Frontal cortex (tissue), 4 donors: ENCODE data around the gene NINJ2. TPM values are rescaled to one million over a fixed set of nuclear protein-coding genes. Genes with fewer than 3 reads are reported as not detected.

ENCODE experiments used
- DNase-seq, 2 donors: peaks; one replicate each; pipeline ENCODE4 v3.0.0; 2012; ENCODE audit warnings: low spot score in 2 of 2
- FAIRE-seq: peaks from 2 replicates; lab custom pipeline; 2012; peaks lifted over from hg19 to GRCh38; lab: Jason Lieb, UNC
- total RNA-seq: library from RNA; depleted of rRNA; stranded (reverse); fragments of >200 nt; gene quantifications from one replicate; pipeline ENCODE4 v1.2.3, GENCODE V29; 2014
- donor health status: control.
- donor health status: control.
- donor health status: control.

The NINJ2 gene
- total RNA-seq, 1 donor from 2014 or later = 2.9 TPM

DNA sequence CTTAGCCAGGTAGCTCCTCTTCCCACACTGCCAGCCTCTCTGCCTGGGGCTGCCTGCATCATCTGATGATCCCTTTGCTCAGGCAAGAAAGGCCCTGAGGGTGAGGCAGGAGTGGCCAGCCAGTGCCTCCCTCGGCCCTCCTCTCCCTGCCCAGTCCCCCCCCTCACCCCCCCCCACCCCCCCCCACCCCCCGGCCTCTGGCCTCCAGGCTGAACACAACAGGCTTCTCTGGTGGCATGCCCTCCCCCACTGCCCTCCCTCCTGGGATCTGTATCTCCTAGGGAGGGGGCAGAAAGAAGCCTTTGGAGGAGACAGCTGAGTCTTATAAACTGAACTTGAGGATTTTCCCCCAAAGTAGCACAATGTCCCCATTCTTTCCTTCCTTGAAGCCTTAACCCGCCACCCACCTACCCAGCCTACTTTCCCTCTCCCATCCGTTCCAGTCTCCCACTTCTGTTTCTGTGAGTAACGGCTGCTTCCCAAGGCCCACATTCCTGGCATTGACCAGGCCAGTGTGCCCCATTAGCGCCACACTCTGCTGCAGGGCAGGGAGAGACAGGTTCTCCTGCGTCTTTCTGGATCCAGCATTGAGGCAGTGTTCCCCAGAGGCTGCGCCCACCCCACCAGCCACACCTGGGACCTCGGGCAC is 121.4 kb downstream of the NINJ2 start:
- FAIRE-seq (no peak), DNase-seq (no peak)

DNA sequence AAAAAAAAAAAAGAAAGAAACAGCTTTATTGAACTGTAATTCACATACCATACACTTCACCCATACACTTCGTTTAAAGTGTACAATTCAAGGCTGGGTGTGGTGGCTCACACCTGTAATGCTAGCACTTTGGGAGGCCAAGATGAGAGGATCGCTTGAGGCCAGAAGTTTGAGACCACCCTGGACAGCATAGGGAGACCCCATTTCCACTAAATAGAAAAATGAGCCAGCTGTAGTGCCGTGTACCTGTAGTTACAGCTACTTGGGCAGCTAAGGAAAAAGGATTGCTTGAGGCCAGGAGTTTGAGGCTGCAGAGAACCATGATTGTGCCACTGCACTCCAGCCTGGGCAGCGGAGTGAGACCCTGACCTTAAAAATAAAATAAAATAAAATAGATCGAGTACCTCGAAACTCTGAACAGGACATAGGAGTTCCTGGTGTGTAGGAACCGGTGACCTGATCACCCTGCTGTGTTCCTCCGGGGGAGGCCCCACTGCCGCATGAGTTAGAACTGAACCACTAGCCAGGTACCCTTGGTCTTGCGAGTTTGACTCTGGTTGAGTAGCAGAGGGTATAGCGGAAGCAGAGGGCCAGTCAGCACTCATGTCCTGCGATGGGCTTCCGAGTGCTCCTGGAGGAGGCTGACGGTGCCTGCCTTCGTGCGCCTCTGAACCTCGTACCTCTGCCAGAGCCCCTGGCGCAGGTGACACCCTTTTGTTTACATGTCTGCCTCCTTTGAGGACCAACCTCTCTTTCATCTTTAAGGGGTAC is 123.5 kb downstream of the NINJ2 start:
- FAIRE-seq (no peak), DNase-seq (no peak)

DNA sequence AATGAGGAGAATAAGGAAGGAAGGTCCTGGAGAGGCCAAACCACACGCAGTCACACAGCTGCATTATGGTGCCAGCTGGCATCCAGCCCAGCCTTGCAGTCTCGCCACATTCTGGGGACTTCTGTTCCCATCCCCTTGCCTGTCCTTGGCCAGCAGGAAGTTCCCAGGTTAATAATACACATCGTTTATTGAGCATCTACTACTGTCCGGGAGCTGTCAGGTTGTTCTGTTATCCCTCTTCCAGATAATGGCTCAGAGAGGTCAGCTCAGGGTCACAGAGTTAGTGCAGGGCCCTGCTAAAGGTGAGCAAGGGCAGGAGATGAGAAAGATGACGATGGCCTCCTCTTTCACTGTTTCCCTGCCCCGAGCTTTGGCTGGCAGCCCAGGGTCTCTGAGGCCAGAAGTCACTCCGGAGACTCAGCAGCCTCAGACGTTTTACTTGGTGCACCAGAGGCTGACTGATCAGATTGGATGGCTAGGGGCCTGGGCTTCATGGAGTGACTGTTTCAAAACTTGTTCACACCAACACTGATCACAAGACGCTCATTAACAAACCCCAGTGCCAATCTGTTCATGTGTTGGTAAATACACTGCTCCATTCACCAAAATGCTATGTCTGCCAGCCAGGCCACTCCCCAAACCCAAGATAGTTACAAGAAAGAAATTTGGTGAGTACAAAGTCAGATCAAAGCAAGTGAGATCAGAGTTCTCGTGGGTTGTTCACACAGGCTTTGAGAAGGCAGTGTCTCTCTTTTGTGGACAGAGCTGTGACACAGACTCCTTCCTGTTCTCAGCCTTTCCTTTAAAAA is 124.3 kb downstream of the NINJ2 start:
- DNase-seq (no peak), FAIRE-seq (no peak)

DNA sequence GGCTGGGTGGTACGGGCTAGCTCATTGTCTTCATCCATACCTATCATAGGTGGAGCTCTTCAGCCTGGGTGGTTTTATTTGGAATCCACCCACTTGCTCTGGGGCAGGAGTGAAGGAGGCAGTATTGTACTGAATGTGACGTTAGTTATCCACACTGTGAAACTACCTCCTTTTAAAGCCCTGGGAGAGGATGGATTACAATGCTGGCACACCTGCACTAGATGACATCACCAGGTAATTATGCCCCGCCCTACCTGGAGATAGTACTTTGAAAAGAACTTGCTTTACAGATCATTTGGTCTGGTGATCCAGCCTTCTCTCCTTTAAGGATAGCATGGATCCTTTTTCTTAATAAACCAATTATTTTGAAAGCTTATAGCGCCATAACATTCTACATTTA is 125.5 kb downstream of the NINJ2 start:
- no peak for DNase-seq
- FAIRE-seq = no peak

DNA sequence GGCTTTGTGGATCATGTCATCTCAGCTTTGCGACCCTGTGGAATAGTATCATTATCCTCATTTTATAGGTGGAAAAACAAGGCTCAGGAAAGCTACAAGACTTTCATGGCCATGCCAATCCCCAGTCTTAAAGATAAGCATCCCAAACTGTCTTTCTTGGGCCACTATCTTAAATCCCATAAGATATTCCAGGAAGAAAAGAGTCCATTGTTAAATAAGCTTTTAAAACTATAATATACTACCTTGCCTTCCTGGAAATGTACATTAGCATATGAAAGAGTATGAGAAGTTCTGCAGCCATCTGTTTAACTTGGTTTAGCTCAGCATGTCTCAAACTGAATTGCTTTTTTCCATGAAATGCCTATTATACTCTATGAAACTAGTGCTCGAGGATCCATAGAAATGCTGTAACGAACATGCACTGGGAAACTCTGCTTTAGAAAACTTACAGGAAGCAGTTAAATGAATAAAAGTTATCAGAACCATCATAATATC is 126.4 kb downstream of the NINJ2 start:
- FAIRE-seq = no peak

DNA sequence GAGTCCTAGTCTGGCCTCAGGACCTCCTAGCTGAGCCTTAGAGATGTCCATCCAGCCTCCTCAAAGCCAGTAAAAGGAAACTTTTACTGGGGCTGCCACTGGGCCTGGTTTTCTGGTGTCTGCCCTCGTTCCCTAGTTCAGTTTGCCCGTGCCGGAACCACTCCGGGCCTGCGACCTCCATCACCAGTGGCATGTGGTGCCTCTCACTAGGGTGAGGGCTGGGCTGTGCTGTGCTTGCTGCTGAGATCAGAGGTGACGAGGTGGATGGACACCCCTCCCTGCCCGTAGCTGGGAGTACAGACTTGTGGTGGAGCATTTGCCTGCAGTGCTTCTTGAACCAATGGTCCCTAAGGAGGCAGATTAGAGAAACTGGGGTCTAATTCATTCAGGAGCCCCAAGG is 127.8 kb downstream of the NINJ2 start:
- DNase-seq = no peak
- FAIRE-seq = no peak

More for the DNA sequence above, 126.4 kb downstream of the NINJ2 start:
- DNase-seq = no peak

DNA sequence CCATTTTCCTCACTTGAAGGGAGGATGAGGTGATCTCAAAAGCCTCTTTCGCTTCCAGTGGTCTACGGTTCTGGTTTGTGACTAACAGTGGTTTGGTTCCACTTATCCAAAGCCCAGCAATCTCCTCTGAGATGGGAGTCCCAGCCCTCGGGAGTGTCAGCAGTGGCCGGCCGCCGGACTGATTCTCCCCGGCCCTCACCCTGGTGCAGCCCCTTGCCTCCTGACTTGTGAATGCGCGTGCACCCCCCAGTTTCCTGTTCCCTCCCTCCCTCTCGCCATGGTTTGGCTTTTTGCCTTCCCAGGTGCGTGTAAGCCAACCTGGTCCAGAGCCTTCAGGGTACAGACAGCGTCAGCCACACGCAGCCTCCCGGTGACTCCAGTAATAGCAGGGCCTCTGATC is 129.0 kb downstream of the NINJ2 start:
- DNase-seq (no peak), FAIRE-seq (no peak)

DNA sequence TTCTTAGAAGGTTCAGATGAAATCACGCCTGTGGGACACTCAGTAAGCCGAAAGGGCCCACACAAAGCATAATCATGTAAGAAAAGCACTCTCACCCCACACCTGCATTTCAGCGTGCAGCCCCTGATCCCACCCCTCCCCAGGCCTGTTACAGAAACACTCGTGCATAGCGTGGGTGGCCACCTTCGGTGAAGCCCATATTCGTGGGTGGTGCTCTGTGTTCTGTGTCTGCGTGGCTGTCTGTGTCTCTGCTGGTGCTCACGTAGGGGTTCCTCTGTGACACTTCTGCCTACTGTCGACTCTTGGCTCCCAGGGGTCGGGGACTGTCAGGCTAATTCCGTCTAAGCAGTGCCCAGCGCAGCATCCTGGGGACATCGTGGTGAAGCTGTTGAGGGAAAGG is 129.5 kb downstream of the NINJ2 start:
- FAIRE-seq (no peak), DNase-seq (no peak)

DNA sequence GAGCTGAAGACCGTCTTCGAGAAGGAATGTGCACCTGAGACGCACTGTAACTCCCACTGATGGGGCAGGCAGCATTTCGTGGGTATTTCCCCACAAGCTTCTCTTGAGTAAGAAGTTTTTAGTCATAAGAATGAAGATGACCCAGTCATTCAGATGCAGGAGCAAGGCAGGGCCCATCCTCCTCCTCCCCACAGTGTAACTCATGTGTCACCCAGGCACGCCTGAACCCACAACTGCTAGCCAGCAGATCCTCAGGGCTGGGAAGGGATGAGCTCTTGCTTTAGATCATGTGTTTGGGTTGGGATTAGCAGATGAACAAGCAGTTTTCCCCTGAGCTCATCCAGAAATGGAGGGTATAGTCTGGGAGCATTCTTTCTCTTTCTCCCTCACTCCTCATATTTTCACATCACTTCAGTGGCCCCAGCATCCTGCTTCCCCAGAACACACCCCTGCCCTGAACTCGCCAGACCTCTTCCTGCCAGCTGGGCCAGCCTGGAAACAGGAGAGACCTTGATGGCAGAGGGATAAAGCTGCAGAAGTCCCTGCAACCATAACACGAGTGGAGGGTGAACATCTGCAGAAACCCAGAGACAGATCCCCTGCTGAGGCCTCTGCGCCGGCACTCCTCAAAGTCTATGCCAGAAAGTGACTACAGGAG is 130.2 kb downstream of the NINJ2 start:
- no peak for DNase-seq
- FAIRE-seq = no peak

DNA sequence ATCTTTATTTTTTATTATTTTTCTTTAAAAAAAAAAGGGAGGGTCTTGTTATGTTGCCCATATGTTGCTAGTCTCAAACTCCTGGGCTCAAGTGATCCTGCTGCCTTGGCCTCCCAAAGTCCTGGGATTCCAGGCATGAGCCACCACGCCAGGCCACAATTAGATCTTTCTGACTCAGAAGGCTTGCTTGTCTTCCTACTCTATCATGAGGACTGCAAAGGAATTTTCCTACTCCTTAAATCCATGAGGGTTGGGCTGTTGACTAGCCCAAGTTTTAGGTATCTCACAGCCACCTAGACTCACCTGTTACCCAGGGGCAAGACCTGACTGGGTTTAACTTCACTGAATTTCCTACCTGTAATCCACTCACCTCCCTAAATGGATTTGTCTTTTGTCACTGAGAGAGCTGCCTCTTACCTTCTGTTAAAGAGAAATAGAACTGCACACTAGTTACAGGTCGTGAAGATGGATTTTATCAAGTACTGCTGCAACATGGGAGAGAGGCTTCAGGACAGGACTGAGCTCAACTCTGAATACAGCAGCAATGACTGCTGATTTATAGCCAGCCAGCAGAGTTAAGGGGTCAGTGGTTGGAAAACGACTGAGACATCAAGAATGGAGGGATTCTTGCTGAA is 131.2 kb downstream of the NINJ2 start:
- FAIRE-seq (no peak), DNase-seq (no peak)

DNA sequence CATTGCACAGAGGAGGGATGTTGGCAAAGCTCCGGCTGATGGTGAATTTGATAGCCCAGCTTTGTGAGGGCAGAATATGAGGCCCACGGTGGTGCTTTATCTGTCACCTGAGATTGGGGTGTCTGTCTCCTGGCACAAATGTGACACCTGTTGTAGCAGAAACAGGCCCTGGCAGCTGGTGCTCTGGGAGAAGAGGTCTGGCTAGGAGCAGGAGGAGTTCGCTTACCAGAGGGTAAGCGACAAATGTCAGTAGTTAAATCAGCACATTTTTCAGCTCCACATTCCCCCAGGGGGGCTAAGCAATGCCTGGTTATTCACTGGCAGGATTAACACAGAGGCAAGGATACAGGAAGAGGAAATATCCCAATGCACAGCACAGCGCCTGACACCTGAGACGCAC is 132.4 kb downstream of the NINJ2 start:
- DNase-seq = no peak
- FAIRE-seq = no peak

DNA sequence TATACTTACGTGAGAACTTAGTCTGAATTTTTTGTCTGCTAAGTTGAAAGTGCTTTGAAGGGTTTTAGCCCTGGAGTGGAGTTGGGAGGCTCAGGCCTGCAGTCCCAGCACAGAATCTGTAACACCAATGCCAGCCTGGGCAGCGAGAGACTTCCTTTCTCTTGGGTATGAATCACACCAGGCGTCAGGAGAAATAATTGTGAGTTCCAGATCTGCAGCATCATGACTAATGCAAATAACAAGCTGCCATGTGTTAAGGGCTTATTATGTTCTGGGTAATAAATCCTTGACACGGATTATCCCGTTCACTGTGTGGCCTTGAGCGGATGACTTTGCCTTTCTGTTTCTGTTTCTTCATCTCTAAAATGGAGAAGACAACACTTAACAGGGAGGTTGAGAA is 132.9 kb downstream of the NINJ2 start:
- no peak for DNase-seq
- FAIRE-seq = no peak

DNA sequence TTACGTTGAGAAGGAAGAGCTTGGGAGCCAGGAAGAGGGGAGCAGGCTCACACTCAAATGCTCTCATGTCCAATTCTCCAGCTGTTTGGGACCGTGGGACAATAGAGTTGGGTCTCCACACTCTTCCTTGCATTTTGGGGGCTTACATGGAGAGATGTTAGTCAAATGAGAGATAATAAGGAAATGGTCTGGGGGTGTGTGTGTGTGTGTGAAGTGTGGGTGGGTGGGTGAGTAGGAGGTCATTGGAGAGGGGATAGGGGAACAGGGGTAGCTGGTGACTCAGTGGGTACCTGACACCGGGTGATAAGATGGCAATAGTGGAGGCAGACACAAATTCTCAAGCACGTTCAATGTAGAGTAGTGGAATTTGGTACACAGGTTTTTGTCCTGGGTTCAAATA is 135.5 kb downstream of the NINJ2 start:
- DNase-seq (no peak), FAIRE-seq (no peak)

DNA sequence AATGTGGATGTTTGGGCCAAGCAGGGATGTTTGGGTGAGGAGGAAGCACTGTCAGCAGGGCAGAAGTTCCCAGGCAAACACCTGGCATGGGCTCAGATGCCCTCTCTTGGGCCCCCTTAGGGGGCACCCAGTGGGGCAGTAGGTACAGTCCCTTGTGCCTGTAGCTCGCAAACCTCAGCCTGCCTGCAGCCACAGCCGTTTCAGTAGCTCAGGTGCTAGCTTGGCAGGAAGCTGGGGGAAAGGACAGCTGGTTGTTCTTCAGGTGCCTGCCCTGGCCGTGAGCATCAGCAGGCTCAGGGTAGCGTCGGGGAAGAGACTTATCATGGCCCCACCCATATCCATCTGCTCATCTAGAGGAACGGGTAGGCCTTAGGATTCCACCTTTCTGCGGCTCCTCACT is 136.0 kb downstream of the NINJ2 start:
- FAIRE-seq = no peak
- DNase-seq = no peak

DNA sequence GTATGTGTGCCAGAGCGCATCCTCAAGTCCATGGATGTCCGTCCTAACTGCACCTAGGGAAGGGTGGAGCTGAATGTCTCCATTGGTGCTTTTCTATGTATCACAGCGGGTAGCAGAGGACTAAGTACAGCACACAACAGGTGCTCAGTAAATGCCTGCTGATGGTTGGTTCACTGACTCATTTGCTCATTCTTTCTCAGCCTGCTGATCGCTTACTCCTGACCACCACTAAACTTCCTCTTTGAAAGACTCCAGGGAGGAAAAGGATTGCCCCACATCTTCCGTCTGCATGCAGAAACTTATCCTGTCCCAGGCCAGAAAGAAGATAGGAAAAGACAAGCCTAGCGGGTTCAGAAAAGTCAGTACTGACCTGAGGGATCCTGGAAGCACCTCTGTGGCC is 137.2 kb downstream of the NINJ2 start:
- FAIRE-seq = no peak
- DNase-seq = no peak

DNA sequence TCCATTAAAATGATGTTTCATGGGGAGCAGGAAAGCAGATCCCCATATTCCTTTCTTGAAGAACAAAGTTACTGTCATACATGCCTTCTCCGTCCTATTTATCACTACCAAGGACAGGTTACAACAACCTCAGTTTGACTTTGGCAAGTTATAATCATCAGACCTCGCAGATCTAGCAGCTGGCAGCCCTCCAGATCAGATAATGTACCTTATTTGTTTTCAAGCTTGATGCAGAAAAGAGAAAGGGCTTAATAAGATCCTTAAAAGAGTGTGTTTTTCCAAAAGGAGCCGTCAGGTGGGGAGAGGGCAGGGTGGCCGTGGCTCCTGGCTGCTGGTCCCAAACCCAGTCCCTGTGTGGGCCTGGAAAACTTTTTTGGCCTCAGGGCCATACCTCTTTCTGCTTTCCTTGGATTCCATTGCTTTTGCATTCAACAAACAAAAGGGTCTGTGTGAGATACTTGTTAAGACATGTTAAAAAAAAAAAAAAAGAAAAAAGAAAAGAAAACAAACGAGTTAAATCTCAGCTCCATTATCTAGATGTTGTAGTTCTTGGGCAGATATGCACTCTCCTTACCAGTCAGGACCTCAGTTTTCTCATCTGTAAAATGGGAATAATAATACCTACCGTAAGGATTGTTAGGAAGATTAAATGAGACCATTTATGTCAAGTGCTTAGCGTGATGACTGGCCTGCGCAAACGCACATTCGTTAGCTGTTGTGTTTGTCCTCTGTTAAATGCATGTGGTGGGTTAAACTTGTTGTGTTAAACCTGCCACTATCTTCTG is 138.9 kb downstream of the NINJ2 start:
- DNase-seq (no peak), FAIRE-seq (no peak)

DNA sequence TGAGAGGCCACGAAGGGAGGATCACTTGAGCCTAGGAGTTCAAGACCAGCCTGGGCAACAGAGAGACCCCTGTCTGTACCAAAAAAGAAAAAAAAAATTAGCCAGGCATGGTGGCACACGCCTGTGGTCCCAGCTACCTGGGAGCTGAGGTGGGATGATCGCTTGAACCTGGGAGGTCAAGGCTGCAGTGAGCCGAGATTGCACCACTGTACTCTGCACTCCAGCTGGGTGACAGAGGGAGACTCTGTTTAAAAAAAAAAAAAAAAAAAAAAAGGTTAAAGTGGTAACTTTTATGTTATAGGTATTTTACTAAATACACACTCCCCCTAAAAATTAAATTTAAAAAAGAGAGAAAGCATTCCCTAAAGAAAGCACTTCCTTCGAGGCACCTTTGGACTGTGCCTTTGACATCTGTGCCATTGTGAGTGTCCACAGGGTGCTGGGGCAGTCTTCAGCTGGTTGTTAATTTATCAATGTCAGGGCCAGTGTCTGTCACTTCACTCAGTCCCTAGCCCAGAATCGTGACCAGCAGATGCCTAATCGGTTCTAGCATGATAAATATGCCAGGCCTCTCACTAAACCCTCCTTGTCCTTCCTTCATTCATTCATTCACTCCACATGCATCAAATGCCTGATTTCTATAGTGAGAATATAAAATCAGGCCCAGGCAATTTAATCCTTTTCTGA is 140.4 kb downstream of the NINJ2 start:
- DNase-seq (no peak), FAIRE-seq (no peak)

DNA sequence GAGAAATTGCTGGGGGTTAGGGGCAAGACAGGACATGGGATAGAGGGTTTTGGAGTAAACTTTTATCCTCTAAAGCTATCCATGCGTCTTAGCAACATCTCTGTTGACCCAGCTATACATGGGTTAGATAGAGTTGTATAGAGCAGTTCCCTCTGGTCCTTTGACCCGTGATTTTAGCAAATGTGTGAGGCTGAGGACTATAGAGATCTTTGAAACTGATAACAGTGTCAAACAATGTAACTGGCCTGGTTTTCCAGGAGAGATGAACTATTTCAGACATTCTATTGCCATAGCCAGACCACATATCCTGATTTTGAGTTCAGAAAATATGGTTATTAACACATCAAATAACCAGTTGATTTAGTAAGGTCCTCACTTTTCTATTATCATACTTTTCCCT is 143.1 kb downstream of the NINJ2 start:
- DNase-seq = no peak
- no peak for FAIRE-seq
